NOMO-1 treated with DMSO at 0.1 percent for 48 hours (cell line): ENCODE measurements around the gene NUTF2.
"Not testable (repeated sequence)": the region's sequence is repeated elsewhere in the genome, so short reads cannot be mapped to it uniquely, and the experiment has no call there.

Experiments
- DNase-seq: peaks from one replicate; lab custom pipeline; 2025; ENCODE audit not compliant: unreplicated experiment; lab: John Stamatoyannopoulos, UW

The NUTF2 gene

DNA sequence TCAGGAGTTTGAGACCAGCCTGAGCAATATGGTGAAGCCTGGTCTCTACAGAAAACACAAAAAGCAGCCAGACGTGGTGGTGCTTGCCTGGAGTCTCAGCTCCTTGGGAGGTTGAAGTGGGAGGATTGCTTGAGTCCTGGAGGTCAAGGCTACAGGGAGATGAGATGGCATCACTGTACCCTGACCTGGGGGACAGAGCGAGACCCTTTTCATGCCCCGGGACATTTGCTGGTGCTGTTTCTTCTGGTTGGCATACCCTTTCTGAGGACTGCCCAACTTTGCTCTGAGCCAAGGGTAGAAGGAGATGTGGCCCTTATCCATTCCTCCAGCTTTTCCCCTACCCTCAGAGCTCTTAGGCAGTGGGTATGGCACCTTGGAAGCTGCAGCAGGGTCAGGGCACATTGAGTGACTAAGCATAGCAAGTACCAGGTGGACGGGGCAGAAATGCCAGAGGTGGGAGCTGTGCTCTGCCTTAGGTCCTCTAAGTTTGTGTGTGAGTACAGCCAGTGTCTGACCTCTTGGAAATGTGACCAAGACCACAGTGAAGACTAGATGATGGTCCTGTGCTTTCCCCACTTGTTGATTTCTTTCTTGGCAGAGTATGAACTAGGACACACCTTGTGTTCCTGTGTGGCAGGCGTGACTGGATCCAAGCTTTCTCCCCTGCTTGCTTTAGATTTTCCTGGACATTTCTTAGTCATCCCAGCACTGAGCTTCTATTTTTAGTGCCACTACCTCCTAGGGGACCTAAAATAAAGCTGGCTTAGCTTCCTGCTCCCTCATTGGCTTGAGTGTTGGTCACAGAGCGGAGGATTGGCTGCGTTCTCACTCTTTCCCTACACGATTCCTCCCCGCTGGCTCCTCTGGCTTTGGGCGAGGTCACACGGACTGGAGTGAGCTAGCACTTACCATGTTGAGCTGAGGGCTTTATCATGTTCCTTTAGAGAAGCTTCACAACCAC is 16.2 kb downstream of the NUTF2 start:
- no peak for DNase-seq

DNA sequence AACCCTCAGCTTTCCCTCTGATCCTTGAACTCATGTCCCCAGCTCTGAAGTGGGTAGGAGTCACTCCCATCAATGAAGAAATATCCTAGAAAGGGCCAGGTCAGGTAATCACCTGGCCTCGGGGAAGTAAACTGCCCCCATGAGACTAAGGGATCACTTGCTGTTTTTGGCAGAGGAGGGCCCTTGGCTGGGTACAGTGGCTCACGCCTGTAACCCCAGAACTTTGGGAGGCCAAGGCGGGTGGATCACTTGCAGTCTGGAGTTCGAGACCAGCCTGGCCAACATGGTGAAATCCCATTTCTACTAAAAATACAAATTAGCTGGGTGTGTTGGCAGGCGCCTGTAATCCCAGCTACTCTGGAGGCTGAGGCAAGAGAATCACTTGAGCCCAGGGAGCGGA is 17.3 kb downstream of the NUTF2 start:
- DNase-seq: not testable (repeated sequence)

DNA sequence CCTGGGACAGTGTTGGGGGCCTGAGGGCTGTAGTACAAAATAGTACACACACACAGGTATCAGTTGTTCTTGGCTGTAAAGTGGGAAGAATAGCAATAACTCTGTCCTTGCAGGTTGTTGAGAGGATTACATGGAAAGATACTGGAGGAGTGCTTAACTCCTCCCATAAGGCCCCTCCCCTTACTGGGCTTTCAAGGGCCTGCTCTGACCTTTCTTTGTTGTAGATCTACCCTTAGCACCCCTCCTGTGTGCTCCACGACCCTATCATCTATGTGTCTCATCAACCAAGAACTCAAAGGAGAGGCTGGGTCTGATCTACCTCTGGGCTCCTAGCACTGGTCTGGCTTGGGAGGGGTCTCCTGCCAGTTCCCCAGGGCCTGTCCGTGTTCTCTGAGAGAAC is 17.9 kb downstream of the NUTF2 start:
- no peak for DNase-seq

DNA sequence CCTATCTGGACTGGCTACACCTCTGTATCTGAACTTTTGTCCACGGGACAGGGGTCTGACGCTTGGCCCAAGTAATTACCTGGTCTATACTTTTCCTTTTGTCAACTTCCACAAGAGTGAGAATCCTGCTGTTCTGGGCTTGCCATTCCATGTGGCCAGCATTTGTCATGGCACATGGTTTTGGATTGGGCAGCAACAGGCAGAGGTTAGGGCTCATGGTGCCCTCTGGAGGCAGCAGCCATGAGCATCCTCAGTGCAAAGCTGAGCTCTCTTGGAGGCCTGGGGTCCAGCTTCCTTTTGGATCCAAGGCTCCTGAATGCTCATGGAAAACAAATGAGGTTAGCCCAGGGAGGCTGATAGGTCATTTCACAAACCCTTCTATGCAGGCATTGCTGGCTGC is 18.6 kb downstream of the NUTF2 start:
- peak; percentile 17 for DNase-seq

DNA sequence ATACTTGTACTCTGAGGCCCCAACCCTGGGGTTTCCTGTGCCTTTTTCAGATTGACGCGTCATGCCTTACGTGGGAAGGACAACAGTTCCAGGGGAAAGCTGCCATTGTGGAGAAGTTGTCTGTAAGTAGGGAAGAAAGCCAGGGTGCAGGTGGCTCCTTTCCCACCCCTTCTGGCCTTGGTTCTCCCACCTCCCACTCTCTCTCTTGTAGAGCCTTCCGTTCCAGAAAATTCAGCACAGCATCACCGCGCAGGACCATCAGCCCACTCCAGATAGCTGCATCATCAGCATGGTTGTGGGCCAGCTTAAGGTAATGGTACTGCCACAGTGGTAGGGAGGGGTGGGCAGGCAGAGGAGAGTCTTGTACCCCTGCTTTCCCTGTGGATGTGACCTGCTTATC is 21.6 kb downstream of the NUTF2 start:
- no peak for DNase-seq

DNA sequence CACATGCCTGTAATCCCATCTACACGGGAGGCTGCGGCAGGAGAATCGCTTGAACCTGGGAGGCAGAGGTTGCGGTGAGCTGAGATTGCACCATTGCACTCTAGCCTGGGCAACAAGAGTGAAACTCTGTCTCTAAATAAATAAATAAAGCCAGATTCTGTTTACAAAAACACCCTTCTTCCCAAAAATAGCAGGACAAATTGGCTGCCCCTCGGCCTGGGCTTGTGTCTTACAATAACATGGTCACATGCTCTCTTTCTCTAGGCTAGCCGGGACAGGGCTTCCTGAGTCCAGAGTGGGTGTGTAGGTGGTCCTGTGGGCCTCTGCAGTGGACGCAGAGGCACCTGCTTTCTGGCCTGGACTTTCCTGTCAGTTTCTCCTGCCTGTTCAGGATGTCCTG is 22.9 kb downstream of the NUTF2 start:
- DNase-seq: no peak

DNA sequence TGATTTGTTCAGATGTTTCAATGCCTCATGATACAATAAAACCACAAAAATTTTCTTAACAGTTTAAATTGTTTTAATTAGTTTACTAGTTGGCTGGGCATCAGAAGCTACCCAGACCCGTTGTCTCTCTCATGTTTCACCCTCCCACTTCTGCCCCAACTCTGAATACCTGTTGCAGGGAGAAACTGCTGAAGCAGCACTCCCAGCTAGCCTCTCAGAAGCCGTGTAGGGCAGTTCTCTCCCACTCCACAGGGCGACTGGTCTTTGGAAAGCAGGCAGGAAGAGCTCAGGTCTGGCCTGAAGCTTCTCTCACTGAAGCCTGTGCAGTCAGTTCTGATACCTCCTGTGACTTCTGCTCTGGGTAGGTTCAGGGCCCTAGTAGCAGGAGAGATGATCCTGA is 24.5 kb downstream of the NUTF2 start:
- DNase-seq: no peak

DNA sequence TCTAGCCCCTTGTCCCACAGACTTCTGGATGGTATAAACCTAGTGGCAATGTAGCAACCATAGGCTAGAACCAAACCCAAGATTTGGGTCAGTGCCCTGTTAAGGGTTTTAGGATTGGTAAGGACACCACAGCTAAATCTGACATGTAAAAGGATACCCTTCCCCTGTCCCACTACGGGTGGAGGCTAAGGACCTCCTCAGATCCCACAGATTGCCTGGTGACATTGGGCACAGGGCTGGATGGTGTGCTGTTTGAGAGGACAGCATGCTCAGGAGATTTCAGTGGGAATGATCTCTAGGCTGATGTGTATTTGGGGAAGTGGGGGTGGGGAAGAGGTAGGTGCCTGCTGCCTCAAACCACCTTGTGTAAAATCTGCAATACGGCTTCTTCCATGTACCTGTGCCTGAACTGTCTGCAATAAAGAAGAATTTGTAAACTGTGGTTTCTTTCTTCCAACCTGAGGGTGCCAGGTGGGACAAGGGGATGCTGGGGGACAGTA is 25.4 kb downstream of the NUTF2 start:
- no peak for DNase-seq

DNA sequence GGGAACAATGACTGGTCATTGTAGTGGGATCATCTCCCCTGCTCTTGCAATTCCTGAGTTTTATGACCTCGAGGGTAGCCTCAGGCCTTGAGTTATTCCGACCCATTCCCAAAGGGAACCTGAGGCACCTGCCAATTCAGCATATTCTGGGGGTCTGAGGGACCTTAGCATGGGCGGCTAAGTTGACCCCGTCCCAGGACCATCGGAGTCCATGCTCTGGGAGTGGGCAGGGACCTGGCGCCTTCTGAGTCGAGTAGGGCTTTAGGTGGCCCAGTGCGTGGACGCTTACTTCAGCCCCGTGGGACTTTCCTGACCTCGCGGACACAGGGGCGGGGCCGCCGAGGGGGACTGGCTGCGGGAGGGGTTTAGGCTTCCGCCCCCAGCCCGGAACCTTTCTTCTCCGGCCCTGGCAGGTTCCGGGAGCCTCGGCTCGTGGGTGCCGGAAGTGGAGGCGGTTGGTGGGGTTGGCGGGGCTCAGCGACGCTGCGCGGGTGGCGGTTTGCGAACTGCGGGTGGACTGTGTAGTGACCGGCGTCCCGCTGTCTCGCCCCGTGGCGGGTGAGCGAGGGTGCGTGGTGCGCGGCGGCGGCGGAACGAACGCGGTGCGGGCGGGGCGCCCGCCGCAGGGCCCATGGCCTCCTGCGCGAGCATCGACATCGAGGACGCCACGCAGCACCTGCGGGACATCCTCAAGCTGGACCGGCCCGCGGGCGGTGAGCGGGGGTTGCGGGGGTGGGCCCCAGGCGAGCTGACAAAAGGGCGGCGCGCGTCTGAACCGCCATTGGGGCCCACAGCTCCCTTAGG is 26.1 kb downstream of the NUTF2 start, which contains the start of gene EDC4:
EDC4 (plus strand) TSS at position 422 of the 804 bp plus-strand sequence; CDS start at position 632, 210 bp downstream.
- peak; percentile 65 for DNase-seq

DNA sequence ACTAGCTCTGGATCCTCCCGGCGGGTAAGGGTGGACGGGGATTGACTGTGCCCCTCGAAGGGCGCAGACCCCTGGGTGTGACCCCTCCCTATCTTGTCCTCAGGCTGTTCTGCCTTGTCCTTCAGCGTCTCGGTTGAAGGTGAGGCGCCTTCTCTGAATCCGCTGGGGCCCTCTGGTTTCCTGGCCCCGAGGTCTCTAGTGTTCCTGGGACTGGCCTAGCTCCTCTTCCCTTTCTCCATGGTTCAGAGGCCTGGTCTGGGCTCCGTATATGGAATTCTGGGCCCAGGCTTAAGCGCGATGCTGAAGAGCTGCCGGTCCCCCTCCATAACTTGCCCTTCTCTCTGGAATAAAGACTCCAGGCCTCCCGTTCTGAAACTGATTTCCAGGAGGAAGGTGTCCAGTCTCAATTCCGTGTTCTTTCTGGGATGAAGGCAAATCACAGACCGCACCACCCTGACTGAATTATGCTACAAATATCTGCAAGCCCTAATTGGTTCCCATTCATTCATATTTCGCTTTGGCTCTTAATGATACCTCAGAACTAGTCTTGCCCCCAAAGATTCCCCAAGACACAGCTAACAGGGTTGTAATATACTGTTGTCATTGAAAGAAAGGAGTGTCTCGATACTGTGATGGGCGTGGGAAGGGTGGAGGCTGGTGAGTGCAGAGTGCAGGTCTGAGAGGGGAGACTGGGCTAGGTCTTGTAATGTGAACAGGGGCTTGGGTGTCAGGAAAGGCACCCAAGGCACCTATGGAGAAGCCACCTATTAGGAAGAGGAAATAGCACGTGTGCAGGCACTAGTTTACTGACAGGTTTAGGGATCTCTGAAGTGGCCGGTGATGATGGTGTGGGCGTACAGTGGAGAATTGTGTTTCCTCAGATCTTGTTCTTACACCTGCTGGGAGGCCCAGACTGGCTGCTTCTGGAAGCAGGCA is 27.0 kb downstream of the NUTF2 start:
- no peak for DNase-seq

DNA sequence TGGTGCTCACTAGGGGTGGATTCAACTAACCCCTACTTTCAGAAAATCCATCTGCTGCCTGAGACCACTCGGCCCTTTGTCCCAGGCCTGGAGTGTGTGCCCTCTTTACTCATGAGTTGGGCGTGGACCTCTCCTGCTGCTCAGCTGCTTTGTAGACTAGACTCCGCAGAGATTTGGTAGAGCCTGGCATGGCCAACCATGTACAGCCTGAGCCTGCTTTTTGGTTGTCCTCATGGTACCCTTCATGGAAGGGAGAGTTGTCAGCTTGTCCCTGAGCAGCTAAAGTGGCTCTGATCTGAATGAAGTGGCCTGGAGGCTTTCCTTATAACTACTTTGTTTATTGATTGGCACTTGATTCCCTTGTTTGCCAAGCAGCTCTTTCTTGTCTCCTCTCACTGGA is 27.6 kb downstream of the NUTF2 start:
- DNase-seq: no peak

DNA sequence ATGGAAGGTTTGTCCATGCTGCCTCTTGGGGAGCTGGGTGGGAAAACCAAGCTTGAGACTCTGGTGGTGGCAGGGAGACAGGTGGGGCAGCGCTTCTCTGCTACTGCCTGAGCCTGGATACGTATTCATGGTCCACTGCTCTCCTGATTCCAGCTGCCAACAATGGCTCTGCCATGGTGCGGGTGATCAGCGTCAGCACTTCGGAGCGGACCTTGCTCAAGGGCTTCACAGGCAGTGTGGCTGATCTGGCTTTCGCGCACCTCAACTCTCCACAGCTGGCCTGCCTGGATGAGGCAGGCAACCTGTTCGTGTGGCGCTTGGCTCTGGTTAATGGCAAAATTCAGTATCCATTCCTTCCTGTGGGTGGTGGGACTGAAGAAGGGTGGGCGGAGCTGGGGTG is 30.3 kb downstream of the NUTF2 start:
- no peak for DNase-seq

DNA sequence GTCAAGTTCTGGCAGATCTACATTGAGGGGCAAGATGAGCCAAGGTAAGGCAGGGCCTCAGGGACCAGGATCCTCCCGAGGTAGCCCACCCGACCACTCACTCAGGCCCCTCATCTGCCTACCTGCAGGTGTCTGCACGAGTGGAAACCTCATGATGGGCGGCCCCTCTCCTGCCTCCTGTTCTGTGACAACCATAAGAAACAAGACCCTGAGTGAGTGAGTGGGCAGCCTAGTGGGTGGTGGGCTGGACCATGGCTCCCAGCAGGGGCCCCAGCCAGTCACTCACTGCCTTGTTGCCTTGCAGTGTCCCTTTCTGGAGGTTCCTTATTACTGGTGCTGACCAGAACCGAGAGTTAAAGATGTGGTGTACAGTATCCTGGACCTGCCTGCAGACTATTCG is 31.5 kb downstream of the NUTF2 start:
- DNase-seq: no peak

DNA sequence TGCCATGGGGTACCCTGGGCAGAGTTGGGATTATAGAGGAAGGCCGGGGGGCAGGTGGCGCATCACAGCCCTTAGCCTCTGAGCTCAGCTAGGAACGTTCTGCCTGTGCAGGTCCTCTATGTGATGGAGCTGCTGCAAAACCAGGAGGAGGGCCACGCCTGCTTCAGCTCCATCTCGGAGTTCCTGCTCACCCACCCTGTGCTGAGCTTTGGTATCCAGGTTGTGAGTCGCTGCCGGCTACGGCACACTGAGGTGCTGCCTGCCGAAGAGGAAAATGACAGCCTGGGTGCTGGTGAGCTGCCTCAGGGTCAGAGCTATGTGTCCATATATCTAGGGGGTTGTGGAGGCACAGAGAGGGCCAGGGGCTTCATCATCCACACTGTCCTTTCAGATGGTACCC is 32.1 kb downstream of the NUTF2 start:
- no peak for DNase-seq

DNA sequence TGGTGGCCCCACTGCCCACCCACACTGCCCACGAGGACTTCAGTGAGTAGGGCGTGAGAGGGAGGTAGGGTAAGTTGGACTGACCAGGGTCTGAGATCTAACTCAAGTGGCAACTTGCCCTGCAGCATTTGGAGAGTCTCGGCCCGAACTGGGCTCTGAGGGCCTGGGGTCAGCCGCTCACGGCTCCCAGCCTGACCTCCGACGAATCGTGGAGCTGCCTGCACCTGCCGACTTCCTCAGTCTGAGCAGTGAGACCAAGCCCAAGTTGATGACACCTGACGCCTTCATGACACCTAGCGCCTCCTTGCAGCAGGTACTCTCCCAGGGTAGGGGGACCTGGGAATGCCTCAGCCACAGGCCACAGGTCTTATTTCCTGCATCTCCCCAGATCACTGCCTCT is 32.7 kb downstream of the NUTF2 start:
- no peak for DNase-seq

DNA sequence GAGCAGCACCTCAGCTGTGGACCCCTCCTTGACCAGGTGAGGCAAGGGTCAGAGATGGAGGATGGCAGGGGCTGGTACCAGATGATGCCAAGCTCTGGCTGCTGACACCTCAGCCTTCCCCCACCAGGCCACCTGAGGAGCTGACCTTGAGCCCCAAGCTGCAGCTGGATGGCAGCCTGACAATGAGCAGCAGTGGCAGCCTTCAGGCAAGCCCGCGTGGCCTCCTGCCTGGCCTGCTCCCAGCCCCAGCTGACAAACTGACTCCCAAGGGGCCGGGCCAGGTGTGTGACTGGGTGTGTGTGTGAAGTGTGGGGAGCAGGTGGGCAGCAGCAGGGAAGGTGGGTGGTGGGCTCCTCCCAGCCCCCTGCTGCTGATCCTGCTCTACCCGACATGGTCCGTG is 33.2 kb downstream of the NUTF2 start:
- DNase-seq: no peak

DNA sequence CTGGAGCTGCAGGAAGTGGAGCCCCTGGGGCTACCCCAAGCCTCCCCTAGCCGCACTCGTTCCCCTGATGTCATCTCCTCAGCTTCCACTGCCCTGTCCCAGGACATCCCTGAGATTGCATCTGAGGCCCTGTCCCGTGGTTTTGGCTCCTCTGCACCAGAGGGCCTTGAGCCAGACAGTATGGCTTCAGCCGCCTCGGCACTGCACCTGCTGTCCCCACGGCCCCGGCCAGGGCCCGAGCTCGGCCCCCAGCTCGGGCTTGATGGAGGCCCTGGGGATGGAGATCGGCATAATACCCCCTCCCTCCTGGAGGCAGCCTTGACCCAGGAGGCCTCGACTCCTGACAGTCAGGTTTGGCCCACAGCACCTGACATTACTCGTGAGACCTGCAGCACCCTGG is 33.9 kb downstream of the NUTF2 start:
- DNase-seq: no peak

DNA sequence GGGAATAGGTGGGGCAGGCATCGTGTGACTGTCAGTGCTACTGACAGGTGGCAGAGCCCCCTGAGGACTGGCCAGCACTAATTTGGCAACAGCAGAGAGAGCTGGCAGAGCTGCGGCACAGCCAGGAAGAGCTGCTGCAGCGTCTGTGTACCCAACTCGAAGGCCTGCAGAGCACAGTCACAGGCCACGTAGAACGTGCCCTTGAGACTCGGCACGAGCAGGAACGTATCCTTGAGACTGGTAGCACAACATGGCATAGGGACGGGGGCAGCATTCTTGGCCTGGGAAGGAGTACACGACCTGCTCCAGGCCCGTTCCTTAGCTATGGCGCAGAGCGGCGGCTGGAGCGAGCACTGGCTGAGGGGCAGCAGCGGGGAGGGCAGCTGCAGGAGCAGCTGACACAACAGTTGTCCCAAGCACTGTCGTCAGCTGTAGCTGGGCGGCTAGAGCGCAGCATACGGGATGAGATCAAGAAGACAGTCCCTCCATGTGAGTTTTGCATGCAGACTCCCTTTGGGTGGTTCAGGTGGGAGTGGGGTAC is 35.0 kb downstream of the NUTF2 start:
- no peak for DNase-seq

DNA sequence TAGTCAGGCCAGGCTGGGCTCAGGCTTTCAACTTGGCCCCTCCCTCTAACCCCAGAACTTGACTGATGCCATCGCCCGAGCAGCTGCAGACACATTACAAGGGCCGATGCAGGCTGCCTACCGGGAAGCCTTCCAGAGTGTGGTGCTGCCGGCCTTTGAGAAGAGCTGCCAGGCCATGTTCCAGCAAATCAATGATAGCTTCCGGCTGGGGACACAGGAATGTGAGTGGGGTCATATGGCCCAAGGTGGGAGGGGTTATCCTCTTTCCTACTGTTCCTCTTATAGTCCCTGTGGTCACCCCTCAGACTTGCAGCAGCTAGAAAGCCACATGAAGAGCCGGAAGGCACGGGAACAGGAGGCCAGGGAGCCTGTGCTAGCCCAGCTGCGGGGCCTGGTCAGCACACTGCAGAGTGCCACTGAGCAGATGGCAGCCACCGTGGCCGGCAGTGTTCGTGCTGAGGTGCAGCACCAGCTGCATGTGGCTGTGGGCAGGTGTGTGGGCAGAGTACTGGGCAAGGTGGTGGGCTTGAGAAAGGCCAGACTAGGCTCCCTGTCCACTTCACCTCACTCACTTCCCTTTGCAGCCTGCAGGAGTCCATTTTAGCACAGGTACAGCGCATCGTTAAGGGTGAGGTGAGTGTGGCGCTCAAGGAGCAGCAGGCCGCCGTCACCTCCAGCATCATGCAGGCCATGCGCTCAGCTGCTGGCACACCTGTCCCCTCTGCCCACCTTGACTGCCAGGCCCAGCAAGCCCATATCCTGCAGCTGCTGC is 35.8 kb downstream of the NUTF2 start:
- DNase-seq: no peak
